Mucosa of descending colon (tissue), 3 donors: ENCODE results near the gene EARS2. TPM values are rescaled to one million over a fixed set of nuclear protein-coding genes. Genes with fewer than 3 reads are reported as not detected.
"Not testable (repeated sequence)": the region's sequence is repeated elsewhere in the genome, so short reads cannot be mapped to it uniquely, and the experiment has no call there.

Experiments used
- ATAC-seq: fragments of 200-7000 bp; cut with Tn5 transposase; one replicate; pipeline ENCODE4 v1.9.1; 2020; ENCODE audit warnings: mild to moderate bottlenecking, moderate library complexity
- DNase-seq, 3 donors: peaks; one replicate each; pipeline ENCODE4 v3.0.0-alpha.2; 2020
- H3K36me3 ChIP-seq: fragments of 200-600 bp; one replicate; pipeline ENCODE4 v1.8.0; 2021; ENCODE audit warnings: low read depth, mild to moderate bottlenecking
- H3K4me1 ChIP-seq: fragments of 200-600 bp; one replicate; pipeline ENCODE4 v1.8.0; 2021; ENCODE audit warnings: low read depth, mild to moderate bottlenecking
- H3K4me3 ChIP-seq: fragments of 200-600 bp; one replicate; pipeline ENCODE4 v1.8.0; 2021; ENCODE audit warnings: mild to moderate bottlenecking
- H3K9me3 ChIP-seq: fragments of 200-600 bp; one replicate; pipeline ENCODE4 v1.8.0; 2021; ENCODE audit warnings: mild to moderate bottlenecking
- intact Hi-C, 2 donors: fragments of 100-400 bp; cut with DNase I in 1 of 2; cut with micrococcal nuclease in 1 of 2; formaldehyde crosslinking; loops; one replicate each; pipeline versions ENCODE4 v1.11.0 to v1.11.1; 2022; cut with DNase I, micrococcal nuclease
- total RNA-seq, 3 donors: library from RNA; stranded (reverse); fragmentation: NEBNext Ultra II Directional in 2 of 3; extraction: Animal tissue kit (Norgen Biotek cat#: 25700) in 2 of 3; gene quantifications; one replicate each; pipeline versions ENCODE4 v1.2.1 to v1.2.4, GENCODE V29; 2021 to 2023
- TF ChIP-seq, protein P1 (sequence below): fragments of 200-600 bp; IDR thresholded peaks from one replicate; pipeline ENCODE4 v1.8.0; 2022; ENCODE audit warnings: antibody characterized with exemption, mild to moderate bottlenecking
- donor health status: DM: no; HTN: no; CAD: no; lungs with moderate emphysema.
- donor health status: DM: no; HTN: no; CAD: no.
- donor health status: DM: no; HTN: yes; CAD: no.

The EARS2 gene
- total RNA-seq, 3 donors from 2014 or later, result 15.2 to 18.0 (median 17.2) TPM

DNA sequence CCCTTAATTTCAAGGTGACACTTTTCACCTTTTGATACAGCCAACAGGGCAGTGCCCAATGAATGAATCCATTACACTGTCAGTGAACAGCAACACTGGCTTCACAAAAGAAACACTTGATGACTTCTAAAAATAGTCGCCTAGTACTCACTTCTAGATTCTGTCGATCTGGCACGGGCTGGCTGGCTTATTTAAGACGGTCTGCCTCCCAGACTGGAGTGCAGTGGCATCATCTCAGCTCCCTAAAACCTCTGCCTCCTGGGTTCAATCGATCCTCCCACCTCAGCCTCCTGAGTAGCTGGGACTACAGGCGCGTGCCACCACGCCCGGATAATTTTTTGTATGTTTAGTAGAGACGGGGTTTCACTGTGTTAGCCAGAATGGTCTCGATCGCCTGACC lies 37.0 kb upstream of the EARS2 start:
- ATAC-seq (no peak), DNase-seq (no peak)
- no peak overlapping the region for H3K4me3 ChIP-seq
- TF ChIP-seq, protein P1, sequence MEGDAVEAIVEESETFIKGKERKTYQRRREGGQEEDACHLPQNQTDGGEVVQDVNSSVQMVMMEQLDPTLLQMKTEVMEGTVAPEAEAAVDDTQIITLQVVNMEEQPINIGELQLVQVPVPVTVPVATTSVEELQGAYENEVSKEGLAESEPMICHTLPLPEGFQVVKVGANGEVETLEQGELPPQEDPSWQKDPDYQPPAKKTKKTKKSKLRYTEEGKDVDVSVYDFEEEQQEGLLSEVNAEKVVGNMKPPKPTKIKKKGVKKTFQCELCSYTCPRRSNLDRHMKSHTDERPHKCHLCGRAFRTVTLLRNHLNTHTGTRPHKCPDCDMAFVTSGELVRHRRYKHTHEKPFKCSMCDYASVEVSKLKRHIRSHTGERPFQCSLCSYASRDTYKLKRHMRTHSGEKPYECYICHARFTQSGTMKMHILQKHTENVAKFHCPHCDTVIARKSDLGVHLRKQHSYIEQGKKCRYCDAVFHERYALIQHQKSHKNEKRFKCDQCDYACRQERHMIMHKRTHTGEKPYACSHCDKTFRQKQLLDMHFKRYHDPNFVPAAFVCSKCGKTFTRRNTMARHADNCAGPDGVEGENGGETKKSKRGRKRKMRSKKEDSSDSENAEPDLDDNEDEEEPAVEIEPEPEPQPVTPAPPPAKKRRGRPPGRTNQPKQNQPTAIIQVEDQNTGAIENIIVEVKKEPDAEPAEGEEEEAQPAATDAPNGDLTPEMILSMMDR, result no peak
- no peaks in the 10 kb centered on the region for H3K36me3 ChIP-seq
- intact Hi-C loops, result no loop called here
- H3K9me3 ChIP-seq, result no peaks in the 10 kb centered on the region
- H3K4me1 ChIP-seq, result peaks cover 14% of the 10 kb centered on the region

DNA sequence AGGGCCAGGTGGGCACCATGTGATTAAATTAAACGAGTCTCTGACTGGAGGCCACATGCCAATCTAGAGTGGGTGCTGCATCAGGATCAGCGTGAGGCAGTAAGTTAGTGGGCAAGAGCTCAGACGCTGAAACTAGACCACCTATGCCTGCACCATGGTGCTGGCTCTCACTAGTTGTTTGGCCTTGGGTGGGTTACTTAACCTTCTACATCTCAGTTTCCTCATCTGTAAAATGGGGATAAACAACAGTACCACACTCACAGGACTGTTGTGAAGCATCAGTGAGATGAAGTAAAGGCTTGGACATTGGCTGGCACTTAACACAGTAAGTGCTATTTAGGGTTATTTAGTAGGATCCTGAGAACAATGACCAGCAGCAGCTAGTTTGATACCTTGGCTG lies 33.0 kb upstream of the EARS2 start:
- ATAC-seq (no peak), DNase-seq (no peak)
- H3K4me1 ChIP-seq, result peaks cover 11% of the 10 kb centered on the region
- intact Hi-C loops, result no loop called here
- TF ChIP-seq, protein P1, result no peak
- H3K4me3 ChIP-seq, result no peak overlapping the region
- H3K9me3 ChIP-seq, result no peaks in the 10 kb centered on the region
- H3K36me3 ChIP-seq, result no peaks in the 10 kb centered on the region

DNA sequence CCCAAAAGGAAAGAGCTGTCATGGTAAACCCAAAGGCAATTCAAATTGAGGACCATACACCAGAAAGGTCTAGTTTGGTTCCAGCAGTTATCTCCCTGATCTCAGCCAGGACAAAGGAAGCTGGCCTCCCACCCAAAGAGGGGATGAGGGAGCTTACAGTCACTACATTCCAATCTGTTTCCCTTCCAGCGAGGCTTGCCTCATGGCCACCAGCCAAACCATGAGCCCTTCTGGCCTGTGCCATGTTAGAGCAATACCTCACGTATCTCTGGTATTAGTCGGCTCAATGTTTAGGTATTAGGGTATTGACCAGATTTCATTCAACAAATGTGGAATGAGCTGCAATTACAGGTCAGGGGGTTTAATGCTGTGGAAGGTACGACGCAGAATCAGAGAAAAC lies 30.6 kb upstream of the EARS2 start:
- ATAC-seq (no peak), DNase-seq (no peak)
- Histone ChIP-seq H3K4me3 (no peak overlapping the region), H3K36me3 (peaks cover 5% of the 10 kb centered on the region), H3K9me3 (no peaks in the 10 kb centered on the region), H3K4me1 (no peaks in the 10 kb centered on the region)
- TF ChIP-seq, protein P1, result no peak
- intact Hi-C loops, result no loop called here

DNA sequence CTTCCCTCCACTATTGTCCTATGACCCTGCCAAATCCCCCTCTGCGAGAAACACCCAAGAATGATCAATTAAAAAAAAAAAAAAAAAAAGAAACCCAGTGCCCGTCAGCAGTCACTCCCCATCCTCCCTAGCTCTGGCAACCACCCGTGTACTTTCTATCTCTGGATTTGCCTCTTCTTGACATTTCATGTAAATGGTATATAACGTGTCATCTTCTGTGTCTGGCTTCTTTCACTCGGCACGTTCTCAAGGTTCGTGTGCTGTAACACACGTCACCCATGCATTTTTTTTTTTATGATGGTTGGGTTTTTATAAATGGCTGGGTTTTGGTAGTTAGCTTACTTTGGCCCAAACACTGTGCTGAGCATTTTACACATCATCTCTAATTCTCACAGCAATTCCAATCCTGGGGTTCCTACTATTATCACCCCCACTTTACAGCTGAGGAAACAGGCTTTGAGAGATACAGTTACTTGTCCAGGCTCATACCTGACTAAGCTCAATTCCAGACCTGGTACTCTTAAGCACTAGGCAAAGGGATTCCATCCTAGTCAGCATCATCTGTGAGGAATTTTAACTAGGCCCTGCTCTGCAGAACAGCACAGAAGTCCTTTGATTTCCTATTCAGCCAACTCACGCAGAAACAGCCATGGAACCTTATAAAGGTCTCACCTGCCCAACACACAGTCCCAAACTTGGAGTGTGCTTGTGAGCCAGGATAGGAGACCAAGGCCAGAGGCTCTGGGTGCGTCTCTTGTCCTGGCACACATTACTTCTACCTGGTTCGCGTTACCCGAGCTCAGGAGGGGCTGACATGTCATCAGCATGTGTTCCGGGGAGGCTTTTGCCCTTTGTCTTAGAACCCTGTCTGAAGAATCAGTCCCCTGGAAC lies 27.3 kb upstream of the EARS2 start:
- Histone ChIP-seq H3K4me3 (no peak overlapping the region), H3K4me1 (no peaks in the 10 kb centered on the region), H3K36me3 (peaks cover 5% of the 10 kb centered on the region), H3K9me3 (no peaks in the 10 kb centered on the region)
- TF ChIP-seq, protein P1, result no peak
- ATAC-seq (no peak), DNase-seq (no peak)
- intact Hi-C loops, result no loop called here

DNA sequence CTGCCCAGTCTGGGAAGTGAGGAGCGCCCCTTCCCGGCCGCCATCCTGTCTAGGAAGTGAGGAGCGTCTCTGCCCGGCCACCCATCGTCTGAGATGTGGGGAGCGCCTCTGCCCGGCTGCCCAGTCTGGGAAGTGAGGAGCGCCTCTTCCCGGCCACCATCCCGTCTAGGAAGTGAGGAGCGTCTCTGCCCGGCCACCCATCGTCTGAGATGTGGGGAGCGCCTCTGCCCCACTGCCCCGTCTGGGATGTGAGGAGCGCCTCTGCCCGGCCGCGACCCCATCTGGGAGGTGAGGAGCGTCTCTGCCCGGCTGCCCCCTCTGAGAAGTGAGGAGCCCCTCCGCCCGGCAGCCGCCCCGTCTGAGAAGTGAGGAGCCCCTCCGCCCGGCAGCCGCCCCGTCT lies 26.1 kb upstream of the EARS2 start:
- ATAC-seq, H3K9me3 ChIP-seq, DNase-seq, H3K36me3 ChIP-seq, H3K4me3 ChIP-seq, H3K4me1 ChIP-seq, intact Hi-C loops: not testable (repeated sequence)

DNA sequence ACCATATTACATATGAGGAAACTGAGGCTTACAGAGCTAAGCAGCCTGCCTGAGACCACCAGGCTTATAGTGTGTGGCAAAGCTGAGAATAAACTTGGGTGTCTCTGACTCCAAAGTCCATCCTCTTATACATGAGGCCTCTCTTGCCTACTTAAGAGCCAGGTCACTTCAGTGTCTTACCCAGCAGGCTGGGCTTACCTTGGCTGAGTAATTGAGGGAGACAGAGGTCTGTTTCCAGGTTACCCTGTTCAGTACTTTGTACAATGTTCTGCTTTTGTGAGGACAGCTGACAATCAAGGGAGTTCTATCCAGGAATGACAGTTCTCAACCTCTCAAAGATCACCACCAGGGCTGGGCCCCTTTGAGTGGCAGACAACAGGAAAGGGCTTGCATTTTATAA lies 24.6 kb upstream of the EARS2 start:
- H3K4me3 ChIP-seq, result no peak overlapping the region
- TF ChIP-seq, protein P1, result no peak
- intact Hi-C loops, result no loop called here
- no peaks in the 10 kb centered on the region for H3K4me1 ChIP-seq
- H3K36me3 ChIP-seq, result peaks cover 5% of the 10 kb centered on the region
- ATAC-seq, result no peak
- DNase-seq, result no peak
- no peaks in the 10 kb centered on the region for H3K9me3 ChIP-seq
